GM19240 (cell line): ENCODE measurements around the gene C1QB.
A peak's percentile ranks its signal among the peaks of the same experiment; 100 is the strongest.

Experiments
- DNase-seq: peaks from one replicate; pipeline ENCODE4 v3.0.0; 2011; ENCODE audit warnings: low spot score; ENCODE audit not compliant: insufficient read length

C1QB gene

GRCh38 chr1:22633697-22634463 is 19.2 kb upstream of the C1QB start:
- DNase-seq, result no peak

- no peak for DNase-seq
Observed at GRCh38 chr1:22635436-22635835, 17.6 kb upstream of the C1QB start.

GRCh38 chr1:22636353-22636752 is 16.7 kb upstream of the C1QB start, which contains the start of gene C1QA:
C1QA (plus strand) TSS chr1:22636628; CDS start chr1:22637617, 989 bp downstream.
- DNase-seq, result no peak

- DNase-seq, result no peak
Observed at GRCh38 chr1:22636927-22637326, 16.1 kb upstream of the C1QB start.

- DNase-seq, result no peak
Observed at GRCh38 chr1:22637907-22638445, 15.1 kb upstream of the C1QB start.

- DNase-seq, result no peak
Observed at GRCh38 chr1:22638476-22639234, 14.4 kb upstream of the C1QB start.

DNA sequence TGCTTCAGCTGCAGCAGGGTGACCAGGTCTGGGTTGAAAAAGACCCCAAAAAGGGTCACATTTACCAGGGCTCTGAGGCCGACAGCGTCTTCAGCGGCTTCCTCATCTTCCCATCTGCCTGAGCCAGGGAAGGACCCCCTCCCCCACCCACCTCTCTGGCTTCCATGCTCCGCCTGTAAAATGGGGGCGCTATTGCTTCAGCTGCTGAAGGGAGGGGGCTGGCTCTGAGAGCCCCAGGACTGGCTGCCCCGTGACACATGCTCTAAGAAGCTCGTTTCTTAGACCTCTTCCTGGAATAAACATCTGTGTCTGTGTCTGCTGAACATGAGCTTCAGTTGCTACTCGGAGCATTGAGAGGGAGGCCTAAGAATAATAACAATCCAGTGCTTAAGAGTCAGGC is 13.8 kb upstream of the C1QB start:
- no peak for DNase-seq

DNA sequence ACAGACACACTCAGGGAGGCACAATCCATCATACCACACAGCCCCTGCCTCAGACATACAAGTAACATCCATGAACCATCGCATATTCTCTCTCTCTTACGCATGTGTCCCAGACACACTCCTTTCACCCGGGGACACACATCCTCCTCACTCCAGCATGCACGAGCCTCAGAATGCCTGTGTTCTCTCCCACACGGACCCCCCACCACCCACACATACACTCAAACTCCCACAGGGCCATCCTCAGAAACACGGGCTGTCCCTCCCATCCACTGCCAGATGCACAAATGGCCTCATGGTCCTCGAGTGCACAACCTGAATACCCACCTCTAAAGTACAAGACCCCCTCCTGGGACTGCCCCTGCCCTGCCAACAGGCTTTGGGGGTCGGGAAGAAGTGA is 11.8 kb upstream of the C1QB start:
- DNase-seq, result no peak

GRCh38 chr1:22641906-22642636 is 11.0 kb upstream of the C1QB start:
- peak; percentile 79 for DNase-seq

DNA sequence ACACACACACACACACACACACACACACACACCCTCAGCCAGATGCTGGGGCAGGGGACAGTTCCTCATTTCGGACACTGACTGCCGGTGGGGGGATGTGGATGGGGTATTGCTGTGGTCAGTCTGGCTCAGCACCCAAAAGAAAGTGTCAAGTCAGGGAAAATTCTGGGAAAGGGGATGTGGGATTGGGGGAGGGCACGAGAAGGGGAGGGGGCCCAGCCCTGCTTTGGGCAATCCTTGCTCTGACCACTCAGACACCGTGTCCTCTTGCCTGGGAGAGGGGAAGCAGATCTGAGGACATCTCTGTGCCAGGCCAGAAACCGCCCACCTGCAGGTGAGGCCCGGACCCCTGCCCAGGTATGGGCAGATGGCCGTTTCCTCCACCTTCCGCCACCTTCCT is 9.7 kb upstream of the C1QB start, which contains the start of gene C1QC:
Gene C1QC, plus strand, starts transcription at position 253 of the 400 bp plus-strand sequence. CDS start 391 bp downstream, outside the sequence.
- DNase-seq, result no peak

GRCh38 chr1:22643928-22644327 is 9.1 kb upstream of the C1QB start:
- DNase-seq, result no peak

DNA sequence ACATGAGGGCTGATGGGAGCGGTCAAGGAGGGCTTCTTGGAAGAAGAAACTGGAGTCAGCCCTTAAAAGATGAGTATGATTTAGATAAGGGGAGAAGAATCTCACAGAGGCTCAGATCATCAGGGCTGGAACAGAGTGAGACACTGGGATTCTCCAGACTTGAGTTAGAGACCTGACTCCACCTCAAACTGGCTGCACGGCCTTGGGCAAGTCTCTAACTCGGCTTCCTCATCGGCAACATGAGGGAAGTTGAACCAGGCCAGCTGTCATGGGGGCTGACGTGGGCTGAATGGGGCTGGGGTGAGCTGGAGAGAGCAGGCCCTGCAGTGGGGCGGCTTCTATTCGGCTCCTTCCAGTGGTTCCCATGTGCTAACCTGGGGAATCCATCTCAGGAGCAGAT is 7.1 kb upstream of the C1QB start:
- no peak for DNase-seq

DNA sequence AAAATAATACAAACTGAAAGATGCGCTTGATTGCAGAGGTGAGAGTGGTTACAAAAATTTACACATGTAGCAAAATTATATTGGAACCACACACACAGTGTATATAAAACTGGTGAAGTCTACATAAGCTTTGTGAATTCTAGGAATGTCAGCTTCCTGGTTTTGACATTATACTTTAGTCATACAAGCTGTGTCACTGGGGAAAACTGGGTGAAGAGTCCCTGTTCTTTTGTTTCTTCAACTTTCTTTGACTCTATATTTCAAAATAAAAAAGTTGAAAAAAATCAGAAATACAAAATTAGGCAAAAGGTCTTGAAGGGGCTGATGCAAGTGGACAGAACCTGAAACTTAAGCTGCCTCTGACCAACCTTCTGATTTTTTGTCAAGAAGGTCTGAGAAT is 6.7 kb upstream of the C1QB start:
- no peak for DNase-seq

DNA sequence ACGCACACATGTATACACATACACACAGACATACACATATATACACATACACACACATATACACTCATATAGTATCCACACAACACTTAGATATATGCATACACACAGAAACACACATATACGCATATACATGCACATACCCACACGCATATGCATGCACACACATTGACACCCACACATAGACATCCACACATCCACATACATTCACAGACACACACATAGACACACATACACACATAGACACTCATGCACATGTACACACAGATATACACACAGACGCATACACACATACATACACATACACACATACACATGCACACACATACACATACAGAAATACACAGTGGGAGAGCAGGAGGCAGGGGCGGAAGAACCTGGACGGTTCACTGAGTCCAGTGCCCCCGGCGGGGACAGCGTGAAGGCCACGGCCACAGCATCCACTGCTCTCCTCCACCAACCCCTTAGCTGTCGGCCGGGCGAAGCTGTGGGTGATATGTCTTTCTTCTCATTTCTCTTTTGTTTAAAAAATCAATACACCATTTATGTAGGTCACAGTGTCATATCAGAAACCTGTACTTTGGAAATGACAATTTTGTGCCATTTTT is 2.8 kb upstream of the C1QB start:
- DNase-seq, result no peak

DNA sequence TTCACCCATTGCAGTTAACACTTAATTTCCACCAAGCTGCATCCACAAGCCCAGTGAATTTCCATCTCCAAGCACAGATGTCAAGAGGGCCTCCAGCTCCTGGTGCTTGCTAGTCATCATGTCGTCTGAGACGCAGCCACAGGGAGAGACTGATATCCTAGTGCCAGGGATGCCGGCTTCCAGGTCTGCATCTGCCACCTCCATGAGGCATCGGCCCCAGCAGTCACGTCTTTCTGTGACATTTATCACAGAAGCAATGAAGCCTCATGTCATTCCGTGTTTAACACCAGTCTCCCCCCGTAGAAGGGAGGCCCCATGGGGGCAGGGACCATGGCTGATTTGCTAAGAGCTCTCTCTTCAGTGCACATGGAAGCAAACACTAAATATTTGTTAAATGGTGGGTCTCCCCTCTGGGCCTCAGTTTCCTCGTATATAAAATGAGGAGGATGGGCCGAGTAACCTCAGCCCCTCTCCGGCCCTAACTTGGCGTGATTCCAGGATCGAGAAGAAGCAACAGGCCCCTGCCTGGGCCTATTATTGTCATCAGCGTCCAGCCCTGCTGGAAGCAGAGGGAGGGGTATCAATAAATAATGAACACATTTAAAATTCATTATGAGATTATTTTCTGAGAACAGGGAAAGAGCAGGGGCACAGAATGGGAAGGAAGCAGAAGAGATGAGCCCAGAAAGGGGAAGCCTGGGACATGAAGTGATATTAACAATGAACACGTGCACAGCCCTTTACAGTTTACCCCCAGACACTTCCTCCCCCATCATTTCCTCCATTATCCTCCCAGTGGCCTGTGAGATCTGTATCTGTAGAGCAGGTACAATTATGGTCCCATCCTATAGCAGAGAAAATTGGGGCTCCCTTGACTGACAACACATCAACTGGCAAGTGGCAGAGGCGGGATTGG is 837 bp upstream of the C1QB start:
- no peak for DNase-seq

- DNase-seq, result no peak
Observed at GRCh38 chr1:22654692-22655091, 1.7 kb downstream of the C1QB start.

DNA sequence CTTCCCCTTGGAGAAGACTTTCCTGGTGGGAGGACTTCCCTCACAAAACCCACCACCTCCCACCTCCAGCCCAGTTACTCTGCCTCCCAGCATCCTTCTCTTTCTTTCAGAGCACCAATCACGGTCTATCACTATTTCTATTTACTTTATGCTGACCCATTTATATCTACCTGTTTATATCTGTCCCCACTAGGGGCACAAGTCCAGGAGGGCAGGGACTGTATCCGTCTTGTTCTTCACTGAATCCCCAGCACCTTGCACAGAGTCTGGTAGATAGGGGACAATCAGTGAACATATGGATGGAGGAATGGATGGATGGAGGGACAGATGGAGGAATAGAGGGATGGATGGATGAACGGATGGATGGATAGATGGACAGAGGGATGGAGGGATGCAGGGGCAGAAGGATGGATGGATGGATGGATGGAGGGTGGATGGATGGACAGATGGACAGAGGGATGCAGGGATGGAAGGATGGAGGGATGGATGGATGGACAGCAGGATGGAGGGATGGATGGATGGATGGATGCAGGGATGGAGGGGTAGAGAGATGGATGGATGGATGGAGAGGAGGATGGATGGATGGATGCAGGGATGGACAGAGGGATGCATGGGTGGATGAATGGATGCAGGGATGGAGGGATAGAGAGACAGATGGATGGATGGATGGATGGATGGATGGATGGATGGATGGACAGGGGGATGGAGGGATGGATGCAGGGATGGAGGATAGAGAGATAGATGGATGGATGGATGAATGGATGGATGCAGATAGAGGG is 5.5 kb downstream of the C1QB start:
- DNase-seq, result no peak

- no peak for DNase-seq
Observed at GRCh38 chr1:22660716-22661241, 7.7 kb downstream of the C1QB start.

DNA sequence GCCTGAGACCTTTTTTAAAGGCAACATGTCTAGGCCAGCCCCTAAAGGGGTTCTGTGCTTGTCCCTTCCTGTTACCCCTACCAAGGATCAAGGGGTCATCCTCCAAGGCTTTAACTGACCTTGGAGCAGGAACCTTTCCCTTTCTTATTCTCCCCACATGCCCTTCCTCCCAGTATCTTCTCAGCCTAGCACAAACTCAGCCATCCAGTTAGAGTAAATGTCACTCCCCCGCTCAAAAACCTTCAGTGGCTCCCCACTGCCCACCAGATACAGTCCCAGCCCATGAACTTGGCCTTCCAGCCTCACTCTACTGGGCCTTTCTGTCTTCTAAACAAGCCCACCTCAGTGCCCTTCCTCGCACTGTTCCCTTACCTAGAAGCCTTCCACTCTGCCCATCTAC is 8.8 kb downstream of the C1QB start:
- no peak for DNase-seq
